Pons (tissue), 1 donor: ENCODE data around the gene LRMDA.
A peak's percentile ranks its signal among the peaks of the same experiment; 100 is the strongest.
"Not testable (repeated sequence)": the region's sequence is repeated elsewhere in the genome, so short reads cannot be mapped to it uniquely, and the experiment has no call there.

Experiments
- DNase-seq: peaks from one replicate; pipeline ENCODE4 v3.0.0-alpha.2; 2016; ENCODE audit warnings: low spot score

LRMDA gene

GRCh38 chr10:76514869-76515268, 1083.4 kb downstream of the LRMDA start:
- DNase-seq: no peak

- DNase-seq: no peak
Observed at GRCh38 chr10:76522547-76522946, 1091.1 kb downstream of the LRMDA start.

- DNase-seq: no peak
Observed at GRCh38 chr10:76523246-76523645, 1091.8 kb downstream of the LRMDA start.

- DNase-seq: no peak
Observed at GRCh38 chr10:76523791-76524351, 1092.4 kb downstream of the LRMDA start.

- DNase-seq: not testable (repeated sequence)
Observed at GRCh38 chr10:76526833-76527232, 1095.4 kb downstream of the LRMDA start.

GRCh38 chr10:76540331-76540730, 1108.9 kb downstream of the LRMDA start:
- DNase-seq: no peak

- no peak for DNase-seq
Observed at GRCh38 chr10:76540786-76541185, 1109.4 kb downstream of the LRMDA start.

GRCh38 chr10:76541852-76542251, 1110.4 kb downstream of the LRMDA start:
- no peak for DNase-seq

GRCh38 chr10:76542307-76542930, 1111.0 kb downstream of the LRMDA start:
- DNase-seq: no peak

- DNase-seq: no peak
Observed at GRCh38 chr10:76543655-76544054, 1112.2 kb downstream of the LRMDA start.

- no peak for DNase-seq
Observed at GRCh38 chr10:76544789-76545188, 1113.4 kb downstream of the LRMDA start.

- DNase-seq: no peak
Observed at GRCh38 chr10:76546411-76546810, 1115.0 kb downstream of the LRMDA start.

- peak; percentile 86 for DNase-seq
Observed at GRCh38 chr10:76547352-76547972, 1116.0 kb downstream of the LRMDA start.

- no peak for DNase-seq
Observed at GRCh38 chr10:76548716-76549115, 1117.3 kb downstream of the LRMDA start.

- no peak for DNase-seq
Observed at GRCh38 chr10:76549171-76549570, 1117.7 kb downstream of the LRMDA start.

- no peak for DNase-seq
Observed at GRCh38 chr10:76550806-76551205, 1119.4 kb downstream of the LRMDA start.

GRCh38 chr10:76552091-76552873, 1120.9 kb downstream of the LRMDA start:
- no peak for DNase-seq

- DNase-seq: no peak
Observed at GRCh38 chr10:76553263-76554032, 1122.0 kb downstream of the LRMDA start.

GRCh38 chr10:76554033-76554408, 1122.6 kb downstream of the LRMDA start:
- no peak for DNase-seq

GRCh38 chr10:76554478-76554877, 1123.1 kb downstream of the LRMDA start:
- DNase-seq: no peak

GRCh38 chr10:76555067-76555670, 1123.7 kb downstream of the LRMDA start:
- no peak for DNase-seq

GRCh38 chr10:76557366-76557765, 1125.9 kb downstream of the LRMDA start:
- DNase-seq: no peak
